Activated naive CD4-positive, alpha-beta T cell treated with Interleukin-2 at 50 U/mL for 16 hours (primary cell): Measurements from ENCODE around the gene SPEG.
A peak's percentile ranks its signal among the peaks of the same experiment; 100 is the strongest.

ENCODE experiments used
- DNase-seq: peaks from one replicate; pipeline ENCODE4 v3.0.0-alpha.2; 2020

Gene SPEG

DNA sequence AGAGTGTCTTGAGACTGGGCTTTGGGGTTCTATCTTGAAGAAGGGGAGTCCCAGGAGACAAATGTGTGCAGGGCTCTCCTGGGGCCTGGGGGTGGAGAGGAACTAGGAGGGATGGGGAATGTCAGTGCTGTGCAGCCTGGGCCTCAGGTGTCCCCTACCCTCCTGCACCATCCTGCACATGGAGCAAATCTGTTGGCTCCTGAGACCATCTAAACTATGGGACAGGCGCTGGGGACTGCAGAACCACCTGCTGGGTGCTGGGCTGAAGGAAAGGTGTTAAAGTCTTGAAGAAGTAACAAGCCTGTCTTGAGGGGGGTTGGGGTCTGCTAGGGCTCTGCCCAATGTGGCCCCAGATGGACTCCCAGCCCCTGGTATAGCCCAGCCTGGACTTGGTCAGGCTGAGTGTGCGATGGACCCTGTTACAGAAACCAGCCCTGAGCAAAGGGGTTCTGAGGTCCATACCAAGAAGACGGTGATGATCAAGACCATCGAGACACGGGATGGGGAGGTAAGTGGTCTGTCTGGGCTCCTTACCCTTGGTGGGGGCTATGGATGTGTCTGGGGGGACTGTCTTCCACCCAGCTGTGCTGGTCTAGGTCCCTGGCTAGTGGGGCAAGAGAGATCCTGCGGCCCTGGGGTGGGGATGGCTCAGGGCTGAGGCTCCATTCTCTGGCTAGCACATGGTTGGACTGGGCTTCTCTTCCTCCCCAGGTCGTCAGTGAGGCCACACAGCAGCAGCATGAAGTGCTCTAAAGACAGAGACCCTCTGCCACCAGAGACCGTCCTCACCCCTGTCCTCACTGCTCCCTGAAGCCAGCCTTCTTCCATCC is 9.2 kb upstream of the SPEG start:
- no peak for DNase-seq

DNA sequence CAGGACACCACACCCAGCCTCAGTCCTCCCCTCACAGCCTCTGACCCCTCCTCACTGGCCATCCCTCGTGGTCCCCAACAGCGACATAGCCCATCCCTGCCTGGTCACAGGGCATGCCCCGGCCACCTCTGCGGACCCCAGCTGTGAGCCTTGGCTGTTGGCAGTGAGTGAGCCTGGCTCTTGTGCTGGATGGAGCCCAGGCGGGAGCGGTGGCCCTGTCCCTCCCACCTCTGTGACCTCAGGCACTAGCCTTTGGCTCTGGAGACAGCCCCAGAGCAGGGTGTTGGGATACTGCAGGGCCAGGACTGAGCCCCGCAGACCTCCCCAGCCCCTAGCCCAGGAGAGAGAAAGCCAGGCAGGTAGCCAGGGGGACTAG is 8.6 kb upstream of the SPEG start:
- no peak for DNase-seq

DNA sequence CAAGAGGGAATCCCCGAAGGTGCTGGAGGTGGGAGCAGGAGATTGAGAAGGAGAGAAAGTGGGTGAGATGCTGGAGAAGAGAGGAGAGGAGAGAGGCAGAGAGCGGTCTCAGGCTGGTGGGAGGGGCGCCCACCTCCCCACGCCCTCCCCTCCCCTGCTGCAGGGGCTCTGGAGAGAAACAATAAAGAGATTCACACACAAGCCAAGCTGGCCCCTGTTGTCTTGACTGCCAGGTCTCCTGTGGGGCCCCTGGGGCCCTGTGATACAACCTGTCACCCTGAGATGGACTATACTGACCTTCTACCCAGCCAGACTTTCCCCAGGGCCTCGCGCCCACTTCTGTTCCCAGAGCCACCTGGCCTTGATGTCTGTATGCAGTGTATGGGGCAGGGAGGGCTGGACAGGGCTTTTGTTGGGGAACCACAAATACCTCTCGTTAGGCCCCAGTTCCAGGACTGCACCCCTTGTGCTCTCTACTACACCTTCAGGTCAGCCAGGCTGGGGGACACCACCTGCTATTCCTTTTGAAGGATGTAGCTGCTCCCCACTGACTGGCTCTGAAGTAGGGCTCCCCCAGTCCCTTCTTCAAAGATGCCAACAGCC is 8.0 kb upstream of the SPEG start:
- no peak for DNase-seq

DNA sequence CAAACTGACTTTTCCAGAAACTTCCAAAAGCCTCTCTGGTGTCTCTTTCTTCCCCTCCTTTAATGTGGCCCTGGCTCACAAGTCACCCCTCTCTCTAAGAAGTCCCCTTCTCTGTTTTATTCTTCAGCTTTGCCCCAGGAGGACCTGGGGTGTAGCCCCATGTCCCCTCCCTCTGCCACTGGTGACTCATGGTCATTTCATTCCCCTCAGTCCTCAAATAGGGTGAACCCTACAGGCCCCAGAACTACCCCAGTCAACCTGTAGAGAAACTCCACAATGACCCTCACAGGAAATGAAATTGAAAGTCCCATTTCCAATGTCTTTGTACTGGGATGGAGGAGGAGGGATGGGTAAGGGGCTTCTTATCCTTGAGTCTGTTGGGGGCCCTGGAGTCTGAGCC is 6.2 kb upstream of the SPEG start:
- no peak for DNase-seq

DNA sequence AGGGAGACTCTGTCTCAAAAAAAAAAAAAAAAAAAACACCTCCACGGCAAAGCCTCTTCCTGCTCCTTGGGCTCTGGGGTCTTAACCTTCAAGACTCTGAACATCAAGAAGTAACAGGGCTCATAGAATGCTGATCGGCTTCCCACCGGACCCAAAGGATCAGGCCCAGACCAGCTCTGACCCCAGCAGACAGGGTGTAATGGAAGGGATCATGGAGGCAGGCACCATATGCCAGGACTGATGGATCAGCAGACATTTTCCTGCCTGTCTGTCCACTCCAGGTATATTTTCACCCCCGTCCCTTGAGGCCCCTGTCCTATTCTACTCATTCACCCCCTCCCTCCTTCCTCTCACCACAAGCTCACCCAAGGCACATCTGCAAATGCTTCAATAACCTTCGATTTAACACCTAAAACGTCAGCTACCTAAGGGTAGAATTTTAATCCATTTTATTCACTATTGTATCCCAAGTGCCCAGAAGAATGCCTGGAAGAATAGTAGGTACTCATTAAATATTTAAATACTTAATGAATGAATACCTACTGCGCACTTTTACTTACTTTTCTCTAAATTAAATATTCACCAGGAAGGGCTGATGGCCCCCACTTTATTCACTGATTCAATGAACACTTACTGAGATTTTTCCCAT is 4.6 kb upstream of the SPEG start:
- DNase-seq: no peak

DNA sequence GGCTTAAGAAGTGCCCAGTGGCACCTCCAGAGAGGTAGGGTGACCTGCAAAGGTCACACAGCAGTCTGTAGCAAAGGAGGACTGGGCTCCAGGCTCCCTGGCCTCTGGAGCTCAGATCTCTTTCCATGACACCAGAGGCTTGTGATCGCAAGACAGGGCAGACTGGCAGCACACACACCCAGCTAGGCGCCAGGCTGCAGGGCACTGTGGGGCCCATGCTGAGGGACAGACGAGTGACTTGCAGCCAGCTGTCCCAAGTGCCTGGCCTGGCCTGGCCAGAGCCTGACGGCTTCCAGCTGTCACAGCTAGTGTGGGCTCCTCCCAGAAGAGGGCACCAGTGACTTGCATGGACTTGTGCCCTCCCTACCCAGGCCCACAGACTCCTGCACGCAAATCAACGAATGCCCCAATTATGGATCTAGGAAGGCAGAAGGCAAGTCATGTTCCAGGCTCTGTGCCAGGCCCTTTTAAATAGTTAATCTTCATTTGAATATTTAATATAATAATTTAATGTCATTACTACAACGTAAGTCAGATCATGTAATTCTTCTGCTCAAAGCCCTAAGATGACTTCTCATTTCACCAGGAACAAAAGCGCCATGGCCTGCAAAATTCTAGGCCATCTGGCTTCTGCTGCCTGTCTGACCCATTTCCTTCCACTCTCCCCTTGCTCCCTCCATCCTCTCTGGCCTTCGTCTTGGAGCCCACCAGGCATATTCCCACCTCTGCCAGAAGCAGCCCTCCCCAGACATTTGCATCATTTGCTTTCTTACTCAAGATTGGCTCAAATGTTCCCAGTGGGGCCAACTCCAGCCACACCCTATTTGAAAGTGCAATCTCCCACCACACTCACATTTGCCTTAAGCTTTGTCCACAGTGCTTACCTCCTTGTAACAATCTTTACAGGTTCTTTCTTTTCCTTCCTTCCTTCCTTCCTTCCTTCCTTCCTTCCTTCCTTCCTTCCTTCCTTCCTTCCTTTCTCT is 3.7 kb upstream of the SPEG start:
- no peak for DNase-seq

DNA sequence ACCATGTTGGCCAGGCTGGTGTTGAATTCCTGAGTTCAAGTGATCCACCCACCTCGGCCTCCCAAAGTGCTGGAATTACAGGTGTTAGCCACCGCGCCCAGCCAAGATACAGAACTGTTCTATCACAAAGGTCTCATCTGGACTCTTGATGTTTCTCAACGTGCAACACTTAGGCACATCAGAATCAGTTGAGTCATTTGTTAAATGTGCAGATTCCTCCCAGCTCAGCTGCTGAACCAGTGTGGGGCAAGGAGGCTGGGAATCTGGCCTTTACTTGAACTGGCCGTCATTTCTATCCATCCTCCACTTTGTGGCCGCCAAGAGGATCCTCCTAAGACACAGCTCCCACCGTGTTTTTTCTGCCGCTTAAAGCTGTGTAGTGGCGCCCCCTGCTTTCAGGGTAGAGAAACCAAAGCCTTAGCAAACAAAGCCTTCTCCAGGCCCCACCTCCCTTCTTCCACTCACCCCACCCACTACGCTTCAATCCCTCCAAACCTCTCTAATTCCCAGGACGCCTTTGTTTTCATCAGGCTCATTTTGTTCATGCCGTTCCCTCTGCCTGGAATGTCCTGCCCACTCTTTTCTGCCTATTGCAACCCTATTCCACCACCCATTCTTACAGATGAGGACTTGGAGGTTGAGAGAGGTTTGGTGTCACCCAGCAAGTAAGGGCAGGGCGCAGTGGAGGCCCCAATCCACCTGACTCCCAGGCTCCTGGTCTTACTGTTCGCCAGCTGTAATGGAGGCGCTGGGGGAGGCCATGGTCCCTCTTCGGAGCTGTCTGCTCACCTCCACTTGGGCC is 776 bp upstream of the SPEG start:
- peak; percentile 11 for DNase-seq

DNA sequence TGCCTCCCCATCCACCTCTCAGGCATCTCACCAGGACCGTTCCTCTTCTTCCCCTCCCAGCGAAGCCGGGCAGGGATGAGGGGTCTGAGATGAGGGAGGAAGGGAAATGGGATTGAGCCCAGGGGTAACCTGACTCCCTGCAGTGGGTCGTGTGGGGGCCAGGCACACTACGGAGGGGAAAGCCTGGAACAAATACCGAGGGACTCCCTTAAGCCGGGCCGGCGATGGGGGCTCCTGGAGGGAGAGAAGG is 250 bp upstream of the SPEG start:
- DNase-seq: no peak

DNA sequence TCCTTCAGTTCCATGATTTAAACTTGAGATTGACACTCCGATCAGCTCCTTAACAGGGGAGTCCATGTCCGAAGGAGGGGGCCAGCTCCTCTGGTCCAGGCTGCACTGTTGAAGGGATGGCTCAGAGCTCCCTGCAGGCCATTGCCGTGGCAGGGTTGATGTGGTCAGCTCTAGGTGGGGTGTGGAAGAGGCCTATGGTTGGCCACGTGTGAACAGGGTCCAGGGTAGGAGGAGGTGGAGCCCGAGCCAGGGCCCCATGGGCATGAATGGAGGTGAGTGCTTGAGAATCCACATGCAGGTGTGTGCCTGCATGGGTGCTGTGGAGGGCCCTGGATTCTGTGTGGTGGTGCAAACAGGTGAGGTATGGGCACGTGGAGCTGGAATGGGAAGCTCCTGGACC is 1.1 kb downstream of the SPEG start:
- DNase-seq: no peak

DNA sequence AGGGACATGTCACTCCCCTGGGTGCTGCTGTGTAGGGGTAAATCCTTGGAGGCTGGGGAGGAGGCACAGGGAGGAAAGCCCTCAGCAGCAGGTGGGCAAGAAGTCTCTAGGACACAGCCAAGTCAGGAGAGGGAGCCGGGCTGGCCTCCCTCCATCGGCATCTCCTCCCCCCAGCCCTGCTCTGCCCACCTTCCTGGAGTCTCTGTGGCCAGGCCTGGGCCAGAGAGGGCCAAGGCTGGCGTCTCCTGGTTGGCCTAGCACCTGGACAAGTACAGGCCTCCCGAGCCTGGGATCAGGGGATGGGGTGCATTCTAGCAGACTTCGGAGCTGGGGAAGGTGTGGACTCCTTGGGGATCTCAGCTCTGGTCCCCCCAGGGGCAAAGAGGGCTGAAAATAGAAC is 1.8 kb downstream of the SPEG start:
- DNase-seq: no peak

DNA sequence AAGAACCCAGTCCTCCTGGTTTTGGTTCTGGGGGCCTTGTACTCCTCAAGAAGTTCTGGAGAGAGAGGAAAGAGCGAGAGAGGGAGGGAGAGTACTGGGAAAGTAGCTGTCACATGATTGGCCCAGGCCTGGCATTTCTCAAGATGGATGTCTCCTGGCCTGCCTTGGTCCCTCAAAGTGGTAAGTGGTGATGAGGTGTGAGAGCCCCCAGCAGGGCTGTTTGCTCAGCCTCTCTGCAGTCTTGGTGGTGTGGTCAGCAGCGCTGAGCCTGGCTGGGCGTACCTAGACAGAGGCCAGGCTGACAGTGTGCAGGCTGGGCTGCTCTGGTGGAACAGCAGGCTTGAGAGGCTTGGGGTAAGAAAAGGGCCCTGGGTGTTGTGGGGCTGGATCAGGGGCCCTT is 2.5 kb downstream of the SPEG start:
- no peak for DNase-seq

DNA sequence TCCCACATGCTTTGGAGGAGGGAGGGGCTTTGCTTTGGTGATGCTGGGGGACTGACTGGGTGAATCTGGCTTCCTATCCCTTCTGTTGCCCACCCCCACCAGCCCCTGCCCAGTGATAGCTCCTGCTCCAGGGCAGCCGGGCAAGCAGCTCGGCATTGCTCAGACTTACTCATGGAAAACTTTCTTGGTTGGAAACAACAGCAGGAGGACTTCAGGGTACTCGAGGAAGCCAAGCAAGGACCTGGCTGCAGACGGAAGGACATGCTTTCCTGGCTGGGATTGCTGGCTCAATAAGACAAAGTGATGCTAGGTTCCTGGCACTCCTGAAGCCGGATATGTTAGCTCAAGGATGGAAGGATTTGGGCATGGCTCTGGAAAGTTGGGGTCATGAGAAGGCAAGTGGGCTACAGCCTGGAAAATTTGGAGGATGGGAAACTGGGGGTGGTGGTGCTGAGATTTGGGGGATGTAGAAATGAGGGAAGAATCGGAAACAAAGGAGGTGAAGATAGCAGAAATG is 3.1 kb downstream of the SPEG start:
- no peak for DNase-seq

DNA sequence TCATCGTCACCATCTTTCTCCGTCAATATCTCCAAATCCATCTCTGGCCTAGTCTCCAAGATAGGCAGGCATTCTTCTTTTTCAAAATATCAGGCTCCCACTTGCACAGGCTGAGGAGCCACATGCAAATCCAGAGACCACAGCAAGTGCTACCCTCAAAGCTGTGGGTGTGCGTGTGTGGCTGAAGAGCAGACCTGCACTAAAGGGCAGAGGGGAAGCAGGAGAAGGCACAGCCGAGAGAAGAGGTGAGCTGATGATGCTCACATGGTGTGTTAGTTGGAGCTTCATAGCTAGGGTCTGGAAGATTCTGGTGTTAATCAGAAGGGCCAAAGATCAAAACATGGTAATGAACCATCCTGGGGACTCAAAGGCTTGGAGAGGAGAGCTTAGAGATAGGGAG is 3.8 kb downstream of the SPEG start:
- DNase-seq: no peak

DNA sequence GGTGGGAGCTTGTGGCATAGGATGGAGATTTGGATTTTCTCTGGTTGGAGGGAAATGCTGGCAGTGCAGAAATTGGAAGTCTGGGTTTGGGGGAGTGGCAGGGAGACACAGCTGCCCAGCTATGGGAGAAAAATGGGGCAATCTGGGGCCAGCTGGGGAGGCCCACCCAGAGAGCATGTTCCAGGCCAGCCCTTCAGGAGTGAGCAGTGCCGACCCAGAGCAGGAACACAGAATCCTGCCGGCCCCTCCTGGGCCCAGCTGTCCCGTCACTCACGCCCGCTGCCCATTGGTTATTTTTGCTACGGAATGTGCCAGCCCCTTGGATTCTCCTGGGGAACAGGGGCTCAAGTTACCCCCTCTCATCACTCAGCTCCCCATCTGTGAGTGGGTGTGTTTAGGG is 4.9 kb downstream of the SPEG start:
- no peak for DNase-seq

DNA sequence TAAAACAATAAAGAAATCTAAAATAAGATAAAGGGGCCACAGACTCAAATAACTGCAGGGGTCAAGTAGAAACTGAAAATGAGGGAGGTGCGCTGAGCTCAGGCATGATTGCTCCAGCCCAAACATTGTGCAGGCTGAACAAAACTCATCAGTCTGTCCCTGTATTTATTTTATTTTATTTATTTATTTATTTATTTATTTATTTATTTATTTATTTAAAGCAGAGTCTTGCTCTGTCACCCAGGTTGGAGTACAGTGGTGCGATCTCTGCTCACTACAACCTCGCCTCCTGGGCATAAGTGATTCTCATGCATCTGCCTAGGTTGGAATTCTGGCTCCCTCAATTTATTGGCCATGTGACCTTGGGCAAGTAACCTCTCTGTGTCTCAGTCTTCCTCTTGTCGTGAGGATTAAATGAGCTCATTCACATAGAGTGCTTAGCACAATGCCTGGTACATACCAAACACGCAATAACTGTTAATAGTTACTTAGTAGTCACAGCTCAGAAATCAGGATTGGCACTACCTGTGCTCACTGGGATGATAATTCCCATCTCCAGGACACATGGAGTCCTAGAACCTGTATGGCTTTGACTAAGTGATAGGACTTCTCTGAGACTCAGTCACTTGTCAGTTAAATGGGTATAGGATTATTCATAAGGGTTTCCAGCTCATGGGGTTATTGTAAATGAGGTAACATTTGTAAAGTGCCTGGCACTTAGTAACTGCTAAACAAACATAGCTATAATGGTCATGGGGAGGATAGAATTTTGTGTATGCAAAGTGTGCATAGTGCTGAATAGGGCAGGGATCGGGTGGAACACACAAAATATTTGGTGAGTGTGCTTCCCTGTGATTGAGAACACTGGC is 6.0 kb downstream of the SPEG start:
- no peak for DNase-seq

DNA sequence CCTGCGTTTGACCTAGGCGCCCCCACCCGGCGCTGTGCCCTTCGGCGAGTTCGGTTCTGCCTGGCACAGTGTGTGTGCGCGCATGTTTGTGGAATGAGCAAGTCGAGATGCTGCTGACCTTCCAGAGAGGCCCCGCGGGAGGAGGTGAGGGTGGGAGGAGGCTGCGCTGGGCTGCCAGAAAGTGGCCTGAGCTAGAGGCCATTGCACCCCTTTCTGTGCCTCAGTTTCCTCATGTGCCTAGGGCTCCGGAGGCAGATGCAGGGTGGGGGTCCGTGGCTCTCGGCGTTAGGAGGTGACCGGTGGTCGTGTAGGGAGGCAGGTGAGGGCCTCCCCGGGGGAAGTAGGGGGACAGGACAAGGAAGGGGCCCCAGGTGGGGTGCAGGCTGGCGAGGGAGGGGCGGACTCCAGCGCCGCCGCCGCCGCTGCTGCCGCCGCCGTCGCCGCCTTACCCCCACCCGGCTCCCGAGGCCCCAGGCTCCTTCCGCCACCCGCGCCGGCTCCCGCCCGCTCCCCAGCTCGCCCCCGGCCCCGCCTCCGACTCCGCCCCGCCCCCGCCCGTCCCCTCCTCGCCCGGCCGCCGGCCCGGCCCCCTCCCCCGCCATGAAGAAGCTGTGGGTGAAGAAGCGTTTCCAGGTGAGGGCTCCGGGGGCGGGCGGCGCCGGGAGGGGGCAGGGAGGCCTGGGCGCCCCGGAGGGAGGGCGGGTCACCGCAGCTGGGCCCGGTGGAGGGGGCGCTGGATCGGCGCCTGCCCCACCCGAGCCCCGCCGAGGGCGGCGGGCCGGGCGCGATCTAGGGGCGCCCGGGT is 7.0 kb downstream of the SPEG start:
- peak; percentile 48 for DNase-seq

DNA sequence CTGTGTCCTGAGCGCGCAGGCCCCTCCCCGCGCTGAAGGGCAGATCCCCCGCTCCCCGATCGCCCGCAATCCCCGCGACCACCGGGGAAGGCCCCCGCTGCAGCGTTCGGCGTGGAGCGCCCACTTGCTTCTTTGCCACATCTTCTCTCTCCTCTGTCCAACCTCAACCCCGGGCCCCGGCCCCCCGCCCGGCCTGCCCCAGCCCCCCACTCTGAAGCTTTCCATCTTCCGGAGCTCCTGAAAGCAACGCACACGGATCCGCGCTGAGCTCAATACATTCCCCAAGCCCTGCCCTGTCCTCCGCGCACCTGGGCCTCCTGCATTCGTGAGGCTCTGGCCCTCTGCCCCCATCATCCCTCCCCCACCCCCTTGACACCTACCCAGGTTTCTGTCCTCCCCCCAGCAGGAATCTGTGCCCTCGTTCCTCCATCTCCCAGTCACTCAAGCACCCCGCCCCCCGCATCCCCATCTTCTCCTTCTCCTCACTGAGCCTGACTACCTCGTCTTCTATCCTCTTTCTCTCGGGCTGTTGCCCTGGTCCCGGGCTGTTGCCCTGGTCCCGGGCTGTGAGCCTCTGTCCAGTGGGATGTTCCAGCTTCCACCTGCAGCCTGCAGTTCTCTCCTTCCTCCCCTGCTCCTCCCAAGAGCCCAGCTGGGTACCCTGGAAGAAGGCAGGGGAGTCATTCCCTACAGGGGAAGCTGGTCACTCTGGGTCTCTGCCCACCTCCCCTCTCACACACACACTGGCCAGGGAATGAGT is 7.8 kb downstream of the SPEG start:
- DNase-seq: no peak

DNA sequence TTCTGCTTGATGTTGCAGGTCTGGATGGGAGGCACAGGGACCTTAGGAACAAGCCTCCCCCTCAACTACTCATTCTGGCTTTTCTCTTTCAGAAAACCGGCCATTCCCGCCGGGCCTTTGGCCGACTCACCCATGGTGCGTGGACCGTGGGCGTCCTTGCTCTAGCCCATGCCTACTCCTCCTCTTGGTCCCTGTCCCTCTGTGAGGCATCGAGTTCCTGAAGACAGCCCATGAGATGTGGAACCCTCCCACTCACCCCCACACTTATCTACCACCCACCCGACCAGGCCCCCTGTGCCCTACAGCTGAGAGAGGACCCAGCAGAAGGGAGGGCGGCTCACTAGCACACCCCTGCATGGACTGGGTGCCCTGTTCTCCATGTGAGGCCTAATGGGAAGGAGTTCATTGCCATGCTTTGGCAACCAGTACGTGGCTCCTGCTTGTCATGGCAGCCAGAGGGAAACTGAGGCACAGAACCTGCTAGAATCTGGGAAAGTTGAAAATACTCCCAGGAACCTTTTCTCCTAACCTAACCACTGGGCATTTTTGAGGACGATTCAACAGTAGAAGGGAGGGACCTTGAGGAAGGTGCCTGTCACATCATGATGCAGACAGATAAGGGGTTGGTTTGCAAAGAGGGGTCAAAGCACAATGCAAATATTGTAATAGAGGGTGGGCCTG is 8.5 kb downstream of the SPEG start:
- no peak for DNase-seq

DNA sequence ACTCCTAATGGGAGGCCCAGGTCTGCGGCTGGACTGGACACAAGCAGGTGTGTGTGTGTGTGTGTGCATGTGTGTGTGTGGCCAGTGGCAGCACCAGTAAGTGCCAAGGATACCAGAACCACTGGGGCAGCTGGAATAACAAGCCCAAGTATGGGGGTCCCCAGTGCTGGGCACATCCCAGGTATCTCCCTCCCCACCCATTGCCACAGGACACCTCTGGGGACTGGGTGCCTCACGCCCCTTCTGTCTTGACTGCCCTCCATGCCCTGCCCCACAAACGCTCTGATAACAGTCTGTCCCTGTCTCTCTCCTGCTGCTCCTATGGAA is 9.0 kb downstream of the SPEG start:
- no peak for DNase-seq
